ENCODE data around the gene MED15.

- TF ChIP-seq CTCF (IDR thresholded peaks at IDR 0.05) (no peak), POLR2A (IDR thresholded peaks at IDR 0.05) (no peak)
Observed at GRCh38 chr22:20508815-20509271, 1.4 kb downstream of the MED15 start.

Data from sigmoid colon (tissue), 3 donors.